Left ventricle myocardium superior (tissue), 1 donor: Measurements from ENCODE around the gene SUPT6H. TPM values are rescaled to one million over a fixed set of nuclear protein-coding genes. Genes with fewer than 3 reads are reported as not detected.
"Not testable (repeated sequence)": the region's sequence is repeated elsewhere in the genome, so short reads cannot be mapped to it uniquely, and the experiment has no call there.

Experiments
- ATAC-seq: fragments of 200-7000 bp; cut with Tn5 transposase; one replicate; pipeline ENCODE4 v1.9.1; 2020; ENCODE audit warnings: mild to moderate bottlenecking, moderate library complexity
- DNase-seq: peaks from one replicate; pipeline ENCODE4 v3.0.0-alpha.2; 2020
- intact Hi-C: fragments of 100-400 bp; cut with micrococcal nuclease; formaldehyde crosslinking; loops from one replicate; pipeline ENCODE4 v1.11.0; 2022
- total RNA-seq: library from RNA; stranded (reverse); fragmentation: NEBNext Ultra II Directional; extraction: Animal tissue kit (Norgen Biotek cat#: 25700); gene quantifications from one replicate; pipeline ENCODE4 v1.2.1, GENCODE V29; 2021
- donor health status: DM: no; HTN: yes; CAD: no; lungs with severe emphysema.

Gene SUPT6H
- total RNA-seq, 1 donor from 2014 or later: 46.0 TPM

- peak; percentile 97 for ATAC-seq
- intact Hi-C loops: loop anchor here (5.0 kb wide), 1 partner anchor 52 kb away; no protein-coding TSS in a partner anchor
Observed at GRCh38 chr17:28644787-28645575, 17.0 kb upstream of the SUPT6H start, which contains the start of gene BLTP2. TSS of gene BLTP2 (minus strand) at chr17:28645158. CDS start at chr17:28645056, 102 bp downstream.

DNA sequence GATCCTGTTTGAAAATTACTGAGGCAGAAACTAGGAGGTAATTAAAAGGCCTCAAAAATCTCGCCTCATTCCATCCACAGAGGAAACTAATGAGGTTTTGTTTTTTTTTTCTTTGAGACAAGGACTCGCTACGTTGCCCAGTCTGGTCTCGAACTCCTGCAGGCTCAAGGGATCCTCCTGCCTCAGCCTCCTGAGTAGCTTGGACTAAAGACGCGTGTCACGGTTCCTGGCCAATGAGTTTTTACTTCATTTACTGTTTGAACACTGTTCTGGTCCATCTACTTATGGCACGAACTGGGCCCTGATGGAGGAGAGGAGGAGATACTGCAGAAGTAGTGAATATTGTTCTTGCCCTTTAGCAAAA is 16.4 kb upstream of the SUPT6H start:
- intact Hi-C loops: loop anchor here (5.0 kb wide), 1 partner anchor 52 kb away; no protein-coding TSS in a partner anchor
- ATAC-seq (no peak), DNase-seq (no peak)

More at GRCh38 chr17:28644787-28645575, 17.0 kb upstream of the SUPT6H start, which contains the start of gene BLTP2:
- peak; percentile 98 for DNase-seq

DNA sequence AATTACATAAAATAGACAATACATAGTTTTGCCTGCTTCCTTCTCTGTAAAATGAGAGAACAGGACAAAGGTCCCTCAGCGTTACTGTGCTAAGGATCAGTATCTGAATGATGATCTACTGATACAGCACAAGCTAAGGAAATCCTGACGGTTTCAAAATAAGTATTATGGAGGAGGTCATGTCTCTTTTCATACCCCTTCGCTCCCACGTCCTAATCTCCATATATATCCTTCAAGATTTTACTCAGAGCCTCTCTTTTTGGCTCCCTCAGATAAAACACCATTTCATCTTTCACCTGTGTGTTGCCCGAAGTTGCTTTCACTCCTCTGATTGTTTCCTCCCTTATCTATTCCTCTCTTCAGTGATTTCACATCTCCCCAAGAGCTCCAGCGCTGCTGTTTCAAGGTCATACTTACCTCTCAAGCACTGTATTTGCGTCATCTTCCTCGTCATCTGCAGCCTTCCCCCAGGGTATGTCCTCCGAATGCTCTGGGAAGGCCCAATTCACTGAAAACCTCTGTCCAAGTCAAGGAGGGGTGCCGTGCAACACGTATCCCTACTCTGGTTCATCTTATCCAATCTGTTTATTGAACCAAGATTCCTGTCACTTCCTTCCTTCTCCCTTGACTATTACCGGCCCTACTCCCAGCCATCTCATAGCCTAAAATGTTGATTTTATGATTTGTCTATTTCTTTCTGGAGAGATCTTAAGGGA is 15.8 kb upstream of the SUPT6H start:
- intact Hi-C loops: loop anchor here (5.0 kb wide), 1 partner anchor 51 kb away; no protein-coding TSS in a partner anchor
- DNase-seq: no peak
- no peak for ATAC-seq

DNA sequence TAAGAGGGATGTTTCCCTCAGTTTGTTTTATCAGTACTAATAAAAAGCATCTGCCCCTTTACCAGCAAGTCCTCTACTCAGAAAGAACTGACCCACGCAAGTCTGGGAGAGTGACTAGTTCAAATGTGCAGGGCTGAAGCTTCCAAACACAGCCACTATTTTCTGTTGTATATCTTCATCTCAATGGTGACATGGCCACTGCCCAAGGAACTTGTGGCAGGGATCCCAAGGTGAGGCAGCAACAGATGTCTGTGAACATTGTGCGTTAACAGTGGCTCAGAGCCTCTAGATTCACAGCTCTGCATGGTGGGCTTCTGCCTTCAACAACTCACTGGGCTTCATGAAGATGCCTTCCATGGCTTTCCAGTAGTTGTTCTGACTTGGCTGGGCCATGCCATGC is 13.3 kb upstream of the SUPT6H start:
- ATAC-seq: peak; percentile 23
- peak; percentile 62 for DNase-seq
- intact Hi-C loops: loop anchor here (5.0 kb wide), 1 partner anchor 49 kb away; no protein-coding TSS in a partner anchor

- DNase-seq (no peak), ATAC-seq (peak; percentile 25)
- intact Hi-C loops: no loop called here
Observed at GRCh38 chr17:28655160-28655559, 6.8 kb upstream of the SUPT6H start.

DNA sequence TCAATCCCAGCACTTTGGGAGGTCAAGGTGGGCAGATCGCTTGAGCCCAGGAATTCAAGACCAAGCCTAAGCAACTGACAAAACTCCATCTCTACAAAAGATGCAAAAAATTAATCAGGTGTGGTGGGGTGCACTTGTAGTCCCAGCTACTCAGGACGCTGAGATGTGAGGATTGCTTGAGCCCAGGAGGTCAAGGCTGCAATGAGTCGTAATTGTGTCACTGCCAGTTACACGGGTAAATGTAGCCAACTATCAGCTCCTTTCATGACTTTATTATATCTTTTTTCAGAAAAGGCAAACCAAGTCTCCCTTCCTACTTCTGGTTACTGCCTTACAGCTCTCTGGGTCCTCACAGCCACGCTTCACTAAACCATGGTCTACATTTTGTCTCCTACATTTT is 4.2 kb upstream of the SUPT6H start:
- intact Hi-C loops: no loop called here
- no peak for DNase-seq
- no peak for ATAC-seq

DNA sequence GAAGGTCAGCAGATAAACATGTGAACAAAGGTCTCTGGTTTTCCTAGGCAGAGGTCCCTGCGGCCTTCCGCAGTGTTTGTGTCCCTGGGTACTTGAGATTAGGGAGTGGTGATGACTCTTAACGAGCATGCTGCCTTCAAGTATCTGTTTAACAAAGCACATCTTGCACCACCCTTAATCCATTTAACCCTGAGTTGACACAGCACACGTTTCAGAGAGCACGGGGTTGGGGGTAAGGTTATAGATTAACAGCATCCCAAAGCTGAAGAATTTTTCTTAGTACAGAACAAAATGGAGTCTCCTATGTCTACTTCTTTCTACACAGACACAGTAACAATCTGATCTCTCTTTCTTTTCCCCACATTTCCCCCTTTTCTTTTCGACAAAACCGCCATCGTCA is 3.7 kb upstream of the SUPT6H start:
- DNase-seq, ATAC-seq, intact Hi-C loops: not testable (repeated sequence)

GRCh38 chr17:28658766-28659496 is 3.1 kb upstream of the SUPT6H start:
- DNase-seq, intact Hi-C loops, ATAC-seq: not testable (repeated sequence)

DNA sequence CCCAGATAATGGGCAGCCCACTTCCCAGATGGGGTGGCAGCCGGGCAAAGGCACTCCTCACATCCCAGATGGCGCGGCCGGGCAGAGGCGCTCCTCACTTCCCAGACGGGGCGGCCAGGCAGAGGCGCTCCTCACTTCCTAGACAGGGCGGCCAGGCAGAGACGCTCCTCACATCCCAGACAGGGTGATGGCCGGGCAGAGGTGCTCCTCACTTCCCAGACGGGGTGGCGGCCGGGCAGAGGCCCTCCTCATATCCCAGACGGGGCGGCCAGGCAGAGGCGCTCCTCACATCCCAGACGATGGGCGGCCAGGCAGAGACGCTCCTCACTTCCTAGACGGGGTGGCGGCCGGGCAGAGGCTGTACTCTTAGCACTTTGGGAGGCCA is 2.5 kb upstream of the SUPT6H start:
- ATAC-seq, DNase-seq, intact Hi-C loops: not testable (repeated sequence)

- ATAC-seq (no peak), DNase-seq (no peak)
- intact Hi-C loops: no loop called here
Observed at GRCh38 chr17:28662527-28662829, 473 bp downstream of the SUPT6H start.

- intact Hi-C loops: no loop called here
- ATAC-seq (no peak), DNase-seq (no peak)
Observed at GRCh38 chr17:28663723-28664122, 1.7 kb downstream of the SUPT6H start.

DNA sequence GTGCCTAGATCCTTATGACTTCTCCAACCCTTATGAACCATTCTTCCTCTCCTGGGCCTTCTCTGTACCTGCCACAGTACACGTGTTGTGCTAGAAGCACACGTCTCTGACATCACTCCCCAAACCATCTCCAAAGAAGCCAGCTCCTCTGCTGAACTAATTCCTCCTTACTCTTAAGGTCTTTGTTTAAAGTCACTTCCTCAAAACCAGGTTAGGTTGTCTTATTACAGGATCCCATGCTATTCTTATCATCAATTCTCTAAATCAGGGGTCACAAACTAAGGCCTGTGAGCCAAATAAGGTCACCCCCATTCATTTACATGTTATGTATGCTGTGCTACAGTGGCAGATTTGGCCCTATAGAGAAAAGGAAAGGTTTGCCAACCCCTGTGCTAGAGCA is 4.0 kb downstream of the SUPT6H start:
- no peak for ATAC-seq
- intact Hi-C loops: no loop called here
- no peak for DNase-seq

DNA sequence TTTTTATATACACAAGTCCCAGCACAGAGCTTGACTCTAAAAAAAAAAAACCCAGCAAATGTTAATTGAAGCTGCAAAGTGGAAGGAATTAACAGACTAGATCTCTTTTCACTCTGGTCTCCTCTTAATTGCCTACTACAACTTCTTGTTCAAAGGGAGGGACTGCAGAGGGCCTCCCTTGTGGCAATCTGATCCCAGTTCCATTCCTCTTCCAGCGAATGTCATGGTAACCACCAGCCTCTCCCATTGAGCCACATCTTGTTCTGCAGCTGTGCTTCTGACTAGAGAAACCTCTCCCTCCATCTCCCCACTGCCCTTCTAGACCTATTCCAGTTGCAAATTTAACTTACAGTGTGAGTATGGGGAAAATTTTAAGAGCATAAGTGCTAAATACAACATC is 5.9 kb downstream of the SUPT6H start:
- DNase-seq (no peak), ATAC-seq (no peak)
- intact Hi-C loops: no loop called here

- ATAC-seq (no peak), DNase-seq (no peak)
- intact Hi-C loops: no loop called here
Observed at GRCh38 chr17:28669918-28670317, 7.9 kb downstream of the SUPT6H start.

GRCh38 chr17:28675490-28675889 is 13.5 kb downstream of the SUPT6H start:
- no peak for DNase-seq
- ATAC-seq: no peak
- intact Hi-C loops: no loop called here

DNA sequence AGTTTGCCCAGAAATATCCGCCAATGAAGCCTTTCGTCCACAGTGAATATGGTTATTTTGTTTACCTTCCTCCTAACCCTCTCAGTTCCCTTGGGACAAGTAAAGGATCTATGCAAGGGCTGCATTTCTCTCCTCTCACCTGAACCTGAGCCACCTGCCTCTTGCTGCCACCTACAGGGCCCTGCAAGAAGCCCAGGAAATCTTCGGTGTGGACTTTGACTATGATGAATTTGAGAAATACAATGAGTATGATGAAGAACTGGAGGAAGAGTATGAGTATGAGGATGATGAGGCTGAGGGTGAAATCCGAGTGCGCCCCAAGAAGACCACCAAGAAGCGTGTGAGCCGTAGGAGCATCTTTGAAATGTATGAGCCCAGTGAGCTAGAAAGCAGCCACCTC is 14.0 kb downstream of the SUPT6H start:
- DNase-seq (no peak), ATAC-seq (no peak)
- intact Hi-C loops: no loop called here

- DNase-seq: no peak
- ATAC-seq: no peak
- intact Hi-C loops: no loop called here
Observed at GRCh38 chr17:28682655-28683054, 20.6 kb downstream of the SUPT6H start.

GRCh38 chr17:28684963-28685362 is 23.0 kb downstream of the SUPT6H start:
- intact Hi-C loops: no loop called here
- peak; percentile 57 for ATAC-seq
- no peak for DNase-seq

- no peak for DNase-seq
- intact Hi-C loops: no loop called here
Observed at GRCh38 chr17:28685366-28685765, 23.4 kb downstream of the SUPT6H start.

DNA sequence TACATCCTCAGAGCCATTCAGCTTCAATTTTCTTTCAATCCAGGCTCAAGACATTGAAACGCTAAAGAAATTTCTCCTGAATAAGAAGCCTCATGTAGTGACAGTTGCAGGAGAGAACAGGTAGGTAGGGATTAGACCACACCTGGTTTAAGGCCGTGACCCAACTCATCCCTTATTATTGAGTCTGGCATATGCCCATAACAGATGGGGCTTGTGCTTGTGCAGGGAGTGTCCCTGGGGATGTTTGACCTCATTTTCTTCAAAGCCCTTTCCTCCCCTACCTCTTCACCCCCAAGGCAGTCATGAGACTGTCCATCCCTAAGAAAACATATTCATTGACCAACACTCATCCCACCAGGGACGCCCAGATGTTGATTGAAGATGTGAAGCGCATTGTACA is 24.3 kb downstream of the SUPT6H start:
- ATAC-seq (no peak), DNase-seq (no peak)
- intact Hi-C loops: no loop called here

More at GRCh38 chr17:28685366-28685765, 23.4 kb downstream of the SUPT6H start:
- no peak for ATAC-seq
